Stimulated activated CD4-positive, alpha-beta T cell treated with anti-CD3 and anti-CD28 coated beads, Interleukin-4, amount 100 ng/mL, for 48 hours (primary cell): ENCODE measurements around the gene CLPTM1L.
"Not testable (repeated sequence)": the region's sequence is repeated elsewhere in the genome, so short reads cannot be mapped to it uniquely, and the experiment has no call there.

Experiments used
- DNase-seq, 2 donors: peaks; one replicate each; pipeline ENCODE4 v3.0.0-alpha.2; 2020; ENCODE audit warnings: low read depth in 2 of 2

Gene CLPTM1L

DNA sequence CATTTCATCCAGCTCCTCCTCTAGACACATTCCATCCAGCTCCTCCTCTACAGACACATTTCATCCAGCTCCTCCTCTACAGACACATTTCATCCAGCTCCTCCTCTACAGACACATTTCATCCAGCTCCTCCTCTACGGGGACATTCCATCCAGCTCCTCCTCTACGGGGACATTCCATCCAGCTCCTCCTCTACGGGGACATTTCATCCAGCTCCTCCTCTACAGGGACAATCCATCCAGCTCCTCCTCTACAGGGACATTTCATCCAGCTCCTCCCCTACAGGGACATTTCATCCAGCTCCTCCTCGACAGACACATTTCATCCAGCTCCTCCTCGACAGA, 18.4 kb downstream of the CLPTM1L start:
- not testable (repeated sequence) for DNase-seq

GRCh38 chr5:1325870-1326531, 18.9 kb downstream of the CLPTM1L start:
- DNase-seq: no peak

- DNase-seq: no peak
These were observed 19.6 kb downstream of the CLPTM1L start for GRCh38 chr5:1325191-1325741.

DNA sequence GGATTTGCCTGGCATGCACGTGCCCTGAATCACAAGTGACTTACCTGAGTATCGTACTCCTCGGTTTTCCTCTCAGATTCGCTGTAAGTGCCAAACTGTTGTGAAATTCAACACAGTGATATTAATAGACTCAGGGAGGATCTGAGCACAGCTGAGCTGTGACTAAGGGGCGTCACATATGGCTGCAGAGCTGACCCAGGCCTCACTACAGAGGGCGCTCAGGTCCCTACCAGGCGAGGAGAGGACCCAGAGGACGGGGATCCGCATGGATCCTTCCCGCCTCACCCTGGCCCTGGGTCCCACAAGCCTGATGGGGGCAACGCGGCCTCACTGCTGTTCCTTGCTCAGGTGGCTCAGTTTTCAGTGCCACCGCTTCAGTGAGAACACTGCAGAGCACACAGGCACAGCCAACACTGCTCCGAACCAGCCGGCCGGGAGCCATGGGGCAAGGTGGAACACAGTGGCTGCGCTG, 20.1 kb downstream of the CLPTM1L start:
- no peak for DNase-seq

DNA sequence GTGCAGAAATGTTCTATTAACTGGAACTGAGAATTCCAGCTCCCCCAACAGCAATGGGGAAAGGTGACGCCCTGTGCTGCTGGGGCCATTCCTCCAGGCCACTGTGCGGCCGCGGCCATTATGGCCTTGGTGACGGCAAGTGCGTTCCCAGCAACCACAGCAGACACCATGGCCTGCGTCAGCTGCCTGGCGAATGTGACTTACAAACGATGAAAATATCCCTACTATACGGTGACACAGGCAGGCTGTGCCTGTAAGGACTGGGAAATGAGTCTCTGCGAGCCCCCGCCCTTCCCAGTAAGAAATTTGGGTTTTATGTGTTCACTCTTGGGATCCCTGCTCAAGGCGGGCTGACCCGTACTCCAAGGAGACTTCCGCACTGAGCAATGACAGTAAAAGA, 20.6 kb downstream of the CLPTM1L start:
- no peak for DNase-seq

DNA sequence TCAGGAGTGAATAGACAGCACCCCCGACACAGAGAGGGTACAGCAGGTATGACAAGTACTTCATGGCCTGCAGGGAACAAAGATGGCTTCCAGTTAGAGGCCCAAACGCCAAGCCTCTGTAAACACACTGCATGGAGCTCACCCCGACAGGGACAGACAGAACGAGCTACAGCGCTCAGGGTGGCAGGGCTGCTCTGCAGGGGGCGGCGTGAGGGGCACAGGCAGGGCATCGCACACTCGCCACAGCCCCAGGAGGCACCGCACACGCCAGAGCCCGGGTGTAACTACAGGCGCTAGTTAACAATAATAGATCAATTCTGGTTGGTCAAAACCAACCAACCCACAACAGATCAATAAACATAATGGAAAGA, 21.1 kb downstream of the CLPTM1L start:
- DNase-seq: no peak

- DNase-seq: no peak
These were observed 21.7 kb downstream of the CLPTM1L start for GRCh38 chr5:1322955-1323802.

- no peak for DNase-seq
These were observed 22.6 kb downstream of the CLPTM1L start for GRCh38 chr5:1322036-1322900.

DNA sequence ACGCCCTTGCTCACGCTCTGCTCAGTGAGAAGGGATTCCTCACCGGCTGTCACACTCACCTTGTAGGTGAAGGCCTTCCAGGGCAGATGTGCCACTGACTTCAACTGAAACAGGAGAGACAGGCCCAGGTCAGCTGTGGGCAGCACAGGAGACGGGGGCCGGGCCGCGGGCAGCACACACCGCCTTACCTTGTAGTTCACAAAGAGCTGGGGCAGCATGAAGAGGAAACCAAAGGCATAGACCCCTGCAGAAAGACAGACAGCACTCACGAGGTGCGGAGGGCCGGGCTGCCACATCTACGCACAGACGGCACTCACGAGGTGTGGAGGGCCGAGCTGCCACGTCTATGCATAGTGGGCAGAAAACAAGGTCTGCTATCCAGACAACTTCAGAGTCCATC, 23.3 kb downstream of the CLPTM1L start:
- no peak for DNase-seq

- no peak for DNase-seq
These were observed 24.2 kb downstream of the CLPTM1L start for GRCh38 chr5:1320436-1321344.

DNA sequence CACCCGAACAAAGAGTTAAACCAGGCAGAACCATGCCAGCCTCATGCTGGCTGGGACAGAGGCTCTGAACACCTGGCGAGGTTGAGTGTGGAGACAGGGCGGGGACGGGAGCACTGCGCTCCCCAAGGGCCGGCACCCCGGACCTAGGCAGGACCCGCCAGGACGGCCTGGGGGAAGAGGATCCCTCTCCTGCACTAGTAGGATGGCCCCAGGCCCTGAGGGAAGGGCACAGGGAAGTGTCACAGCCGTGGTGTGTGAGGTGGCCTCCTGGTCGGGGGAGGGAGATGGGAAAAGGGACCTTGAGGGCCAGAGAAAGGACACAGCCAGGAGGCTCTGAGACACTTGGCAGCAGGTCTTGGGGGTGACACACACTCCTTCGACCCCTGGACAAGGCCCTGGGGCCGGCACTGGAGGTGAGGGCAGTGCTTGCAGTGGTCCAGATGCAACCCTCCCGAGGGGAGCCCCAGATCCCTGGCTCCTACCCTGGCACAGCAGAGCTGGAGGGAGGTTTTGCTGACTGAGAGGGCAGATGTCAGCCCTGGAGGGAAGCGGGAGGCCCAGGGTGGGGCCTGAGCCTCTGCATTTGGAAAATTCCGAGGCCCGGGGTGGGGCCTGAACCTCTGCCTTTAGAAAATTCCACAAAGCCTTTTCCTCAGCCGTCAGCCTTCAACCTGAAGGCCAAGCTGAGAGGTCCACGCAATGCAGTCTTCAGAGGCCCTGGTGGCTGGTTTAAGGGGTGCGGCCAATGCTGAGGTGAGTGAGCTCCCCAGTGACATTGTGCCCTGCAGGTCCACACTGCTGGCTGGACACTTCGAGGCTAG, 25.3 kb downstream of the CLPTM1L start:
- DNase-seq: no peak

DNA sequence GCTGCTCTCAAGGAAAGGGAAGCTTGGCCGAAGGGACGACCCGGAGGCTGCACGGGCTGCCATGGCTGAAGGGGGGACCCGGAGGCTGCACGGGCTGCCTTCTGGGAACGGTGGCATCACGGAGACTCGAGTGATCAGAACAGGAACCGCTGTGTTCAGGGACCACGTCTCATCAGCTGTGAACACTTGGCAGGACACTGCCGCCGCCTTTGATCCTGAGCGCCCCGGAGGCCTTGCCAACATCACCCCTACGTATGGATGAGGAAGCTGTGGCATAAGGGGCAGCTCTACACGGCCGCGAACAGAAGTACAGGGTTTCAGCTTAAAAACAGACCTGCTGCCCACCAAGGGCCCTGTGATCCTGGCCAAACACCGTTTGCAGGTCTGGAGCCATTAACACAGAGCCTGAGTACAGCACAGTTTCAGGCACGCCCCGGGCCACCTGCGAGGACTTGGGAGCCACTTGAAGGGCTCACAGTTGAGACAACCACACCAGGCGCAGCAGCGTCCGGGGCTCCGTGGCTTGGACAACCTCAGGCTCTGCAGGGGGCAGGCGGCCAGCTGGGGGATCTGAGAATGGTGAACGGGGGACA, 26.1 kb downstream of the CLPTM1L start:
- no peak for DNase-seq

DNA sequence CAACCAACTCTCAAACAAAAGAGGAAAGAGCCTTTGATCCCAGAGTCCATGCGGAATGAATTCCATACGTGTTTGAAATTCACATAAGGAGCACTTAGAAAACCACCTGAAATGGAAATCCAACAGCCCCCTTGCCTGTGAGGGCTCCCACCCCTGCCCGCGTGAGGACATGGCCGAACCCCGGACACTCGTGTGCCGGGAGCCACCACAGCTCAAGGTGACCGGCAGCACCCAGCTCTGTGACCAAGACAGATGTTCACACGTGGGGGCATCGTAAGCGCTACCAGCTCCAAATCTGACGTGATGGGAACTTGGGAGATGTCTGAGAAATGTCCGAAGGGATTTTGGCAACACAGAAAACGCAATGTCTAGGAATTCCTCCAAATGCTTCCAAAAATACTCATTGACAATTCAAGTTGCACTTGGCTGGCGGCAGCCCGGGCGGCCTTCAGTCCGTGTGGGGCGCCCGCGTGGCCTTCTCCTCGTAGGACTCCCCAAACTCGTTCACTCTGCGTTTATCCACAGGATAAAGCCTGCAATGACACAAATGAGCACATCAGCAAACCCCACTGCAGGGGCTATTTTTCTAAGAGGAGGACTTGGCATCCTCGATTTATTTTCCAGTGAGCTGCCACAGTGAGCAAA, 26.9 kb downstream of the CLPTM1L start:
- DNase-seq: no peak

GRCh38 chr5:1316588-1317340, 28.1 kb downstream of the CLPTM1L start:
- DNase-seq: no peak

DNA sequence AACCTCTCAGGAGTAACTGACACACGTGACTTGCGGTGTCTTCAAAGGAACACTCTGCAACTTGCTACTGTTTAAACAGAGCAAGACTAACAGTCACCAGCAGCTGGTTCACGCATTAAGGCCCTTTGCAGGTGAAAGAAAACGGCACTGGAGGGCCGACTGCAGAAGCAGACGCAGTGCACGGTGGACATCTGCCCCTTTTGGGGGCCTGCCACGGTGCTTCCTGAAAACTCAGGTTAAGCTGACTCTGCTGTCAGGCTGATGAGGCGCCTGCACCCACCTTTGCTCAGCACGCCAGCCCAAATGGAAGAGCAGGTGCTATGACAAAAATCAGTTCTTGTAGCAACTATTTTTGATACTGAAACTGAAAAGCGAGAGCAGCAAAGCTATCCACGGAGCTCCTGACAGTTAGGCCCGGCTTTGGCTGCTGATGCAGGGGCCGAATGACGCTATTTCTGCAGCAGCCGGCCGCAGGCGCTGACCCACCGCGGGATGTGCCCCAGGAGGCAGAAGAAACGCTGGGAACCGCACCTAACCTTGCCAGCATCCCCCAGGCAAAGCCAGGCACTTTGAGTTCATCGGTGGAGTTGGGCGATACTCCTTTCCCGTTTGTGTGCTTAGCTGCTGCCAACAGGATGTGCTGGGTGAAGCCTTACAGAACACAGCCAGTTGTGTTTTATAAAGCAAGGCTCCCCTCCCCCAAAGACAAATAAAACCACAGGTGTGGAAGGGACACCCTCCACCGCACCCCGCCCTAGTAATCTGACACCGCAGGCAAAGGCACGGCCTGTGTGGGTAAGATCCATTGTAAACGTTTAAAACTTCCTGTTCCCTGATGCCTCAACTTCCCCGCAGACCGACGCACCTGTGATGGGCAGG, 29.0 kb downstream of the CLPTM1L start:
- DNase-seq: peak; percentile 23 to 28

DNA sequence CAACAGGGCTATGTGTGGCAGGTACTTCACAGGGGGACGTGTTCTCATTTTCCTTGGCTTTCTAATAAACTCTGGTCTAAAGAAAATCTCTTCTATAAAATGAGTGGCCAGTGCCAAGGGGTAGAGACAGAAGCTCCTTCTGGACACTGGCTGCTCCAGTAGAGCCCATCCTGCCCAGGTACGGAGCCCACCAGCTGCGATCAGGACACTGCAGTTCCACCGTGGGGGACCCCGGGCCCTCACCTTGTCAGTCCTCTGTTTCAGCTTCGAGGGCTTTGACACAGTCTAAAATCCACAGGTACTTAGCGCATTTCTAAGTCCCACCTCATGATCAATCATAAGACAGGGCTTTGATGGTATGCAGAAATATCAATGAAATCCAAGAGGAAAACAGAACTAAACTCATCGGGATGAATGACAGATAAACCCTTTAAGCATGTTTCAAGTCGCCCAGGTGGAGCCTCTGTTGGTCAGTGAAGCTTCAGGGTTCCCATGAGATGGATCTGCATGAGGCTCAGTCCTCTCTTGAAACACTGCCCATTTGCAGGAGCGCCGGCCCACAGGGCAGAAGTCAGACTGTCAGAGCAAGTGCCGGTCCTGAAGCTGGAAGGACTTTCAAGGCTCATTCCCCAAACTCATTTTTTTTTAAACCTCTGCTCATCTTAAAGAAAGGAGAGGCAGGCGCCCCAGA, 29.7 kb downstream of the CLPTM1L start:
- DNase-seq: no peak

DNA sequence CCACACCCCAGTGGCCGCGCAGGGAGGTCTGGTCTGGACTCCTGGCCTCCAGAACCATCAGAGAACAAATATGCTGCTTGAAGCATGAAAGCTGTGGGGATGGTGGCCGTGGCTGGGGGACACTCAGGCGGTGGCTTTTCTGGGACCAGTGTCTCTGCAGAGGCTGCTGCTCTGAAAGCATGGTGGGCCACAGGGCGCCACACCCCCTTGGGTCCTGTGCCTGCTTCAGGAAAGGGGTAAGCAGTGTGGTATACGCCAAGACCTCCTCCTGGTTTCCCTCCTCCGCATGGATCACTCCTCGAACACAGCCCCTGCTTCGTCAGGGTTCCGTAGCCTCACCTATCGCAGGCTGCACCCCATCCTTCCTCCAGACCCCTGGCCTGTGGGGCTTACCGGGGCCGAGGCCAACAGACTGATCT, 30.3 kb downstream of the CLPTM1L start:
- no peak for DNase-seq
